IPS-18c (cell line): ENCODE data around the gene NDUFS7.

Source experiments
- H3K4me3 ChIP-seq: 2 replicates; pipeline ENCODE4 v1.7.0; 2013; ENCODE audit warnings: low read depth, mild to moderate bottlenecking, low read length, moderate library complexity; ENCODE audit not compliant: insufficient read depth
- H3K9me3 ChIP-seq: one replicate; pipeline ENCODE4 v1.6.1; 2013; ENCODE audit warnings: mild to moderate bottlenecking, low read length, moderate library complexity; ENCODE audit not compliant: control insufficient read depth, insufficient read depth

Gene NDUFS7

GRCh38 chr19:1383312-1384084 is at the start of gene NDUFS7:
Gene NDUFS7, plus strand, starts transcription at chr19:1383907. Its CDS starts 20 bp downstream, at chr19:1383927.
- peak within 1 kb of the TSS; percentile 93 for H3K4me3 ChIP-seq

GRCh38 chr19:1336079-1336684 is 47.5 kb upstream of the NDUFS7 start:
- Histone ChIP-seq H3K4me3 (no peak overlapping the region), H3K9me3 (no peaks in the 10 kb centered on the region)

More at GRCh38 chr19:1383312-1384084, at the start of gene NDUFS7:
- H3K9me3 ChIP-seq, result no peaks in the 10 kb centered on the region

- no peaks in the 10 kb centered on the region for H3K9me3 ChIP-seq
- H3K4me3 ChIP-seq, result no peak overlapping the region
Observed at GRCh38 chr19:1340681-1341469, 42.8 kb upstream of the NDUFS7 start.

GRCh38 chr19:1343041-1343440 is 40.7 kb upstream of the NDUFS7 start:
- Histone ChIP-seq H3K4me3 (no peak overlapping the region), H3K9me3 (no peaks in the 10 kb centered on the region)

- no peaks in the 10 kb centered on the region for H3K9me3 ChIP-seq
- no peak overlapping the region for H3K4me3 ChIP-seq
Observed at GRCh38 chr19:1349211-1349610, 34.5 kb upstream of the NDUFS7 start.

- no peaks in the 10 kb centered on the region for H3K9me3 ChIP-seq
- no peak overlapping the region for H3K4me3 ChIP-seq
Observed at GRCh38 chr19:1350867-1351266, 32.8 kb upstream of the NDUFS7 start.

- H3K4me3 ChIP-seq, result no peak overlapping the region
- H3K9me3 ChIP-seq, result no peaks in the 10 kb centered on the region
Observed at GRCh38 chr19:1351381-1351851, 32.3 kb upstream of the NDUFS7 start.

GRCh38 chr19:1353144-1353543 is 30.6 kb upstream of the NDUFS7 start:
- Histone ChIP-seq H3K4me3 (no peak overlapping the region), H3K9me3 (no peaks in the 10 kb centered on the region)

- no peaks in the 10 kb centered on the region for H3K9me3 ChIP-seq
- H3K4me3 ChIP-seq, result peak overlapping the region; percentile 83
Observed at GRCh38 chr19:1354970-1355567, 28.6 kb upstream of the NDUFS7 start.

GRCh38 chr19:1355568-1356507 is 27.9 kb upstream of the NDUFS7 start:
- H3K4me3 ChIP-seq, result peak overlapping the region; percentile 83
- no peaks in the 10 kb centered on the region for H3K9me3 ChIP-seq

GRCh38 chr19:1356508-1356865 is 27.2 kb upstream of the NDUFS7 start:
- no peaks in the 10 kb centered on the region for H3K9me3 ChIP-seq
- H3K4me3 ChIP-seq, result no peak overlapping the region; the same call in 1 of the 2 replicates

- Histone ChIP-seq H3K9me3 (no peaks in the 10 kb centered on the region), H3K4me3 (peak overlapping the region; percentile 16; the same call in 1 of the 2 replicates)
Observed at GRCh38 chr19:1357531-1358109, 26.1 kb upstream of the NDUFS7 start.

GRCh38 chr19:1360126-1360817 is 23.4 kb upstream of the NDUFS7 start:
- H3K9me3 ChIP-seq, result no peaks in the 10 kb centered on the region
- peak overlapping the region; percentile 11; the same call in 1 of the 2 replicates for H3K4me3 ChIP-seq

GRCh38 chr19:1360818-1361461 is 22.8 kb upstream of the NDUFS7 start:
- H3K4me3 ChIP-seq, result no peak overlapping the region
- no peaks in the 10 kb centered on the region for H3K9me3 ChIP-seq
